ENCODE results near the gene ALKBH5.

- TF ChIP-seq POLR2A (IDR thresholded peaks at IDR 0.05): no peak
- TF ChIP-seq CTCF (IDR thresholded peaks at IDR 0.05): no peak
- TF ChIP-seq POLR2AphosphoS5 (IDR thresholded peaks at IDR 0.05): no peak
- TF ChIP-seq EP300 (IDR thresholded peaks at IDR 0.05): no peak
Measured at GRCh38 chr17:18177133-18177532, 6.5 kb upstream of the ALKBH5 start.
